ENCODE measurements around the gene GPN2. TPM values are rescaled to one million over a fixed set of nuclear protein-coding genes. Genes with fewer than 3 reads are reported as not detected.
A peak's percentile ranks its signal among the peaks of the same experiment; 100 is the strongest.

Gene GPN2
- total RNA-seq, 4 donors from 2014 or later: 10.4 to 17.3 (median 12.8) TPM

GRCh38 chr1:26827106-26827604 lies 62.9 kb downstream of the GPN2 start:
- TF ChIP-seq POLR2A (IDR thresholded peaks at IDR 0.05) (no peak), EP300 (IDR thresholded peaks at IDR 0.05) (no peak), CTCF (IDR thresholded peaks at IDR 0.05) (no peak), POLR2AphosphoS5 (IDR thresholded peaks at IDR 0.05) (no peak)
- no peak for ATAC-seq
- WGBS, 2 donors (ENCODE audit: low coverage in 1 of 2): 0 to 5% methylated on average over 8 to 13 of the region's 17 CpGs

GRCh38 chr1:26826261-26827105 lies 63.6 kb downstream of the GPN2 start, which contains the start of gene ZDHHC18:
Gene ZDHHC18, plus strand, starts transcription at chr1:26826688. Its CDS starts 117 bp downstream, at chr1:26826805.
- Histone ChIP-seq H3K4me3 (peak within 1 kb of the TSS; percentile 77 to 90), H3K27me3 (no peaks in the 10 kb centered on the region), H3K27ac (peak within 1 kb of the TSS; percentile 16 to 84 (median 82)), H3K36me3 (peaks cover 0 to 2% of the 10 kb centered on the region in 2 donors), H3K9me3 (no peaks in the 10 kb centered on the region), H3K4me1 (peaks cover 0 to 41% (median 15%) of the 10 kb centered on the region in 3 donors)
- peak; percentile 95 for ATAC-seq
- TF ChIP-seq EP300 (IDR thresholded peaks at IDR 0.05) (no peak), POLR2AphosphoS5 (IDR thresholded peaks at IDR 0.05) (no peak), POLR2A (IDR thresholded peaks at IDR 0.05) (peak; percentile 21 to 56), CTCF (IDR thresholded peaks at IDR 0.05) (peak in 3 of 4 experiments; percentile 67 to 75 (median 71))
- 0% methylated on average over 1 to 2 of the region's 107 CpGs for WGBS, 2 donors (ENCODE audit: low coverage in 1 of 2)

More at GRCh38 chr1:26827106-26827604, 62.9 kb downstream of the GPN2 start:
- Histone ChIP-seq H3K4me1 (peaks cover 0 to 41% (median 15%) of the 10 kb centered on the region in 3 donors), H3K27me3 (no peaks in the 10 kb centered on the region), H3K36me3 (peaks cover 0 to 8% of the 10 kb centered on the region in 2 donors), H3K27ac (peak overlapping the region; percentile 9 to 84 (median 82)), H3K9me3 (no peaks in the 10 kb centered on the region), H3K4me3 (peak overlapping the region; percentile 77 to 90)

Other genes with a start within 250 kb of the GPN2 start
- 10 to 100 TPM; 28.2 to 64.2 (median 42.6) TPM for gene ARID1A, start 194.3 kb downstream of the GPN2 start, total RNA-seq
- 10 to 100 TPM; 13.7 to 30.0 (median 15.5) TPM for gene PIGV, start 102.3 kb downstream of the GPN2 start, total RNA-seq
- 10 to 100 TPM; 10.5 to 36.9 (median 17.1) TPM for gene ZDHHC18, start 63.6 kb downstream of the GPN2 start, total RNA-seq
- 10 to 100 TPM in 2 of 4 donors, 1 to 10 TPM in 1, under 1 TPM in 1; 0.81 to 51.6 (median 6.9) TPM for gene SFN, start 27.1 kb downstream of the GPN2 start, total RNA-seq
- gene GPATCH3, start 10.2 kb upstream of the GPN2 start, total RNA-seq: 10 to 100 TPM in 3 of 4 donors, 1 to 10 TPM in 1; 5.1 to 21.6 (median 14.4) TPM
- not detected for gene NR0B2, start 23.7 kb upstream of the GPN2 start, total RNA-seq
- gene NUDC, start 31.5 kb upstream of the GPN2 start, total RNA-seq: 10 to 100 TPM; 64.8 to 94.5 (median 68.1) TPM
- 1 to 10 TPM in 1 of 4 donors, not detected in 3; 2.3 TPM for gene KDF1, start 70.2 kb upstream of the GPN2 start, total RNA-seq
- gene TRNP1, start 103.4 kb upstream of the GPN2 start, total RNA-seq: 10 to 100 TPM; 15.9 to 48.4 (median 38.8) TPM
- gene TENT5B, start 122.6 kb upstream of the GPN2 start, total RNA-seq: 100 to 1,000 TPM in 3 of 4 donors, 10 to 100 TPM in 1; 89.9 to 284 (median 166) TPM